A549 (cell line): ENCODE measurements around the gene HERPUD2. TPM values are rescaled to one million over a fixed set of nuclear protein-coding genes. Genes with fewer than 3 reads are reported as not detected.

Experiments
- ATAC-seq, 2 experiments: fragments of 200-7000 bp in 1 of 2; fragments of >200 bp in 1 of 2; cut with Nextera tagmentation in 1 of 2; cut with Tn5 transposase in 1 of 2; 3 replicates each; pipeline versions ENCODE4 v1.8.0 to v1.9.1; 2018 to 2020; ENCODE audit warnings: mild to moderate bottlenecking in 1 of 2, moderate library complexity in 1 of 2
- CTCF ChIA-PET: fragments of 300-600 bp; sonication (Branson Sonifier 250); formaldehyde crosslinking; extraction: SDS; loops from one replicate; lab custom pipeline; 2021; ENCODE audit warnings: antibody characterized with exemption, inconsistent platforms; lab: Yijun Ruan, JAX
- POLR2A ChIA-PET: fragments of 350-600 bp; formaldehyde crosslinking; extraction: SDS; loops from one replicate; lab custom pipeline; 2021; ENCODE audit warnings: antibody characterized with exemption, inconsistent platforms; lab: Yijun Ruan, JAX
- DNase-seq, 2 experiments: peaks; one replicate each; pipeline versions ENCODE4 v3.0.0 to v3.0.0-alpha.2; 2011 to 2016; ENCODE audit warnings: low read depth in 1 of 2, low spot score in 1 of 2
- FAIRE-seq: peaks from 2 replicates; lab custom pipeline; 2011; peaks lifted over from hg19 to GRCh38; lab: Jason Lieb, UNC
- H3K27ac ChIP-seq, 2 experiments: fragments of >200 bp; sonication (Bioruptor Twin); formaldehyde crosslinking; 3 replicates each; pipeline ENCODE4 v1.5.1; 2016 to 2017
- H3K4me1 ChIP-seq: fragments of >200 bp; sonication (Bioruptor Twin); formaldehyde crosslinking; 3 replicates; pipeline ENCODE4 v1.6.1; 2016
- H3K4me2 ChIP-seq: fragments of >200 bp; sonication (Bioruptor Twin); formaldehyde crosslinking; 3 replicates; pipeline ENCODE4 v1.6.1; 2016
- H3K4me3 ChIP-seq: fragments of >200 bp; sonication (Bioruptor Twin); formaldehyde crosslinking; 3 replicates; pipeline ENCODE4 v1.5.1; 2016
- H3K9me3 ChIP-seq: fragments of >200 bp; sonication (Bioruptor Twin); formaldehyde crosslinking; 3 replicates; pipeline ENCODE4 v1.6.1; 2016
- CBX8 ChIP-seq: fragments of 200-600 bp; sonication (generic); IDR thresholded peaks from 2 replicates; pipeline ENCODE4 v1.6.1; 2016
- CEBPB ChIP-seq, 2 experiments: fragments of >200 bp in 1 of 2; sonication (Bioruptor Twin) in 1 of 2; formaldehyde crosslinking in 1 of 2; IDR thresholded peaks; 2 replicates each; pipeline ENCODE4 v1.6.1; 2012 to 2016
- CHD2 ChIP-seq: fragments of 150-350 bp; IDR thresholded peaks from 2 replicates; pipeline ENCODE4 v1.6.1; 2014; ENCODE audit warnings: low read length; ENCODE audit not compliant: partially characterized antibody
- EHF ChIP-seq: fragments of 250-450 bp; sonication (Bioruptor Pico); IDR thresholded peaks from 2 replicates; pipeline ENCODE4 v1.5.0; 2020; ENCODE audit warnings: mild to moderate bottlenecking
- EHMT2 ChIP-seq: fragments of 200-600 bp; sonication (generic); IDR thresholded peaks from 2 replicates; pipeline ENCODE4 v1.6.1; 2016; ENCODE audit warnings: antibody characterized with exemption, low read depth, mild to moderate bottlenecking, moderate library complexity
- ESRRA ChIP-seq: fragments of 150-350 bp; IDR thresholded peaks from 2 replicates; pipeline ENCODE4 v1.6.1; 2014; ENCODE audit warnings: mild to moderate bottlenecking, low read length, borderline replicate concordance
- FOXS1 ChIP-seq: fragments of 250-450 bp; sonication (Bioruptor Pico); IDR thresholded peaks from 2 replicates; pipeline ENCODE4 v1.5.0; 2020; ENCODE audit warnings: mild to moderate bottlenecking, moderate library complexity
- GATA3 ChIP-seq: IDR thresholded peaks from 2 replicates; pipeline ENCODE4 v1.6.1; 2012; ENCODE audit warnings: borderline replicate concordance
- HDAC2 ChIP-seq: fragments of 200-600 bp; sonication (generic); IDR thresholded peaks from 2 replicates; pipeline ENCODE4 v1.6.1; 2016
- HES2 ChIP-seq: fragments of >200 bp; sonication (Bioruptor Twin); formaldehyde crosslinking; IDR thresholded peaks from 2 replicates; pipeline ENCODE4 v1.6.1; 2016
- HEYL ChIP-seq: fragments of 250-450 bp; sonication (Bioruptor Pico); IDR thresholded peaks from 2 replicates; pipeline ENCODE4 v1.8.0; 2021; ENCODE audit warnings: mild to moderate bottlenecking, moderate library complexity
- HOXB13 ChIP-seq: fragments of 250-450 bp; sonication (Bioruptor Pico); IDR thresholded peaks from 2 replicates; pipeline ENCODE4 v1.5.0; 2020; ENCODE audit warnings: low read depth, mild to moderate bottlenecking, moderate library complexity
- HOXB5 ChIP-seq: fragments of 250-450 bp; sonication (Bioruptor Pico); IDR thresholded peaks from 2 replicates; pipeline ENCODE4 v1.5.0; 2020; ENCODE audit warnings: mild to moderate bottlenecking, moderate library complexity
- KDM1A ChIP-seq: fragments of 200-600 bp; sonication (generic); IDR thresholded peaks from 2 replicates; pipeline ENCODE4 v1.6.1; 2016; ENCODE audit warnings: low read depth, mild to moderate bottlenecking
- MAFK ChIP-seq: fragments of 450-650 bp; IDR thresholded peaks from 2 replicates; pipeline ENCODE4 v1.6.1; 2014; ENCODE audit not compliant: partially characterized antibody
- MAX ChIP-seq: IDR thresholded peaks from 2 replicates; pipeline ENCODE4 v1.6.1; 2012
- NPAS2 ChIP-seq: fragments of 250-450 bp; sonication (Bioruptor Pico); IDR thresholded peaks from 2 replicates; pipeline ENCODE4 v1.8.0; 2022; ENCODE audit warnings: mild to moderate bottlenecking, moderate library complexity, borderline replicate concordance
- PBX3 ChIP-seq: IDR thresholded peaks from 2 replicates; pipeline ENCODE4 v1.6.1; 2012
- PHF8 ChIP-seq: fragments of 200-600 bp; sonication (generic); IDR thresholded peaks from 2 replicates; pipeline ENCODE4 v1.6.1; 2016; ENCODE audit warnings: low read depth, mild to moderate bottlenecking, antibody characterized with exemption, moderate library complexity, borderline replicate concordance
- RCOR1 ChIP-seq: fragments of 150-350 bp; IDR thresholded peaks from 2 replicates; pipeline ENCODE4 v1.6.1; 2014; ENCODE audit warnings: antibody characterized with exemption, low read length, low read depth
- REST ChIP-seq: fragments of 200-600 bp; sonication (generic); IDR thresholded peaks from 2 replicates; pipeline ENCODE4 v1.6.1; 2016; ENCODE audit warnings: antibody characterized with exemption, mild to moderate bottlenecking, moderate library complexity
- SMC3 ChIP-seq: fragments of >200 bp; sonication (Bioruptor Twin); formaldehyde crosslinking; IDR thresholded peaks from 3 replicates; pipeline ENCODE4 v1.6.1; 2018; ENCODE audit warnings: inconsistent platforms
- WGBS: methylation state at CpG from one replicate; pipeline ENCODE4 v1.1.6; 2017; ENCODE audit errors: missing lambda C conversion rate; 5-methylcytosine and 5-hydroxymethylcytosine counted together
- polyA plus RNA-seq, 4 experiments: library from polyadenylated mRNA; depleted of rRNA in 3 of 4; stranded (reverse); fragments of >200 nt; fragmentation: RNase III in 1 of 4; extraction: RNeasy Plus Mini Kit Qiagen cat#74134 plus additional on column Dnase treatment in 1 of 4; gene quantifications; 2 replicates in 3 of 4; 3 replicates in 1 of 4; pipeline ENCODE4 v1.2.3, GENCODE V29; 2011 to 2017

Gene HERPUD2
- polyA plus RNA-seq, 2 of the 4 experiments (the other 2 are of a cell fraction), result 13.2 to 34.8 TPM

GRCh38 chr7:35648367-35648766, 46.6 kb downstream of the HERPUD2 start:
- peaks cover 5% of the 10 kb centered on the region; the same call in 2 of the 3 replicates for H3K4me1 ChIP-seq
- WGBS, result 72% methylated on average over 3 of the region's 3 CpGs
- no peak overlapping the region for H3K4me2 ChIP-seq
- DNase-seq (no peak), ATAC-seq (no peak), FAIRE-seq (no peak)
- H3K27ac ChIP-seq, result no peak overlapping the region
- ChIA-PET CTCF (interaction anchor here (1.3 kb wide), 1 partner anchor 24 kb away, joined by 3 read pairs; no protein-coding TSS in a partner anchor), POLR2A (interaction anchor here (0.6 kb wide), 1 partner anchor 45 kb away, joined by 3 read pairs; no protein-coding TSS in a partner anchor)
- H3K9me3 ChIP-seq, result no peaks in the 10 kb centered on the region
- no peak overlapping the region for H3K4me3 ChIP-seq
- TF ChIP-seq PHF8 (no peak), HDAC2 (no peak), ESRRA (no peak), RCOR1 (no peak), REST (no peak), MAX (no peak), CHD2 (no peak), PBX3 (no peak), HOXB13 (CRISPR knock-in tag) (no peak), CBX8 (no peak)

- no peak for ATAC-seq
- 67% methylated on average over 4 of the region's 4 CpGs for WGBS
- FAIRE-seq, result no peak
- Histone ChIP-seq H3K4me3 (no peak overlapping the region), H3K4me1 (peaks cover 5% of the 10 kb centered on the region; the same call in 2 of the 3 replicates), H3K4me2 (no peak overlapping the region), H3K9me3 (no peaks in the 10 kb centered on the region), H3K27ac (no peak overlapping the region)
- ChIA-PET CTCF (interaction anchor here (0.6 to 1.5 kb wide), 2 partner anchors 8 to 17 kb away, joined by 4 read pairs; no protein-coding TSS in a partner anchor), POLR2A (no interaction called here)
- no peak for DNase-seq
- TF ChIP-seq CHD2 (no peak), HOXB13 (CRISPR knock-in tag) (no peak), HOXB5 (CRISPR knock-in tag) (no peak), KDM1A (no peak)
Measured at GRCh38 chr7:35647171-35647574, 47.8 kb downstream of the HERPUD2 start.

- H3K27ac ChIP-seq, result no peak overlapping the region
- POLR2A ChIA-PET, result no interaction called here
- FAIRE-seq (no peak), DNase-seq (no peak), ATAC-seq (no peak)
- 86% methylated on average over 3 of the region's 3 CpGs for WGBS
- peaks cover 5% of the 10 kb centered on the region; the same call in 2 of the 3 replicates for H3K4me1 ChIP-seq
- H3K4me3 ChIP-seq, result no peak overlapping the region
- no peaks in the 10 kb centered on the region for H3K9me3 ChIP-seq
- no peak overlapping the region for H3K4me2 ChIP-seq
- CTCF ChIA-PET, result interaction anchor here (0.6 to 1.5 kb wide), 3 partner anchors 8 to 260 kb away, joined by 4 to 5 read pairs (median 4); no protein-coding TSS in a partner anchor
- TF ChIP-seq EHMT2 (no peak), HOXB5 (CRISPR knock-in tag) (no peak), MAX (no peak), REST (no peak), EHF (CRISPR knock-in tag) (no peak), MAFK (no peak), CHD2 (no peak), KDM1A (no peak), SMC3 (no peak), NPAS2 (CRISPR knock-in tag) (no peak), HES2 (no peak), FOXS1 (CRISPR knock-in tag) (no peak), HEYL (CRISPR knock-in tag) (no peak), CEBPB (IDR thresholded peaks at IDR 0.05) (no peak), GATA3 (no peak)
Measured at GRCh38 chr7:35646289-35647023, 48.5 kb downstream of the HERPUD2 start.
